ENCODE data around the gene CIITA.

DNA sequence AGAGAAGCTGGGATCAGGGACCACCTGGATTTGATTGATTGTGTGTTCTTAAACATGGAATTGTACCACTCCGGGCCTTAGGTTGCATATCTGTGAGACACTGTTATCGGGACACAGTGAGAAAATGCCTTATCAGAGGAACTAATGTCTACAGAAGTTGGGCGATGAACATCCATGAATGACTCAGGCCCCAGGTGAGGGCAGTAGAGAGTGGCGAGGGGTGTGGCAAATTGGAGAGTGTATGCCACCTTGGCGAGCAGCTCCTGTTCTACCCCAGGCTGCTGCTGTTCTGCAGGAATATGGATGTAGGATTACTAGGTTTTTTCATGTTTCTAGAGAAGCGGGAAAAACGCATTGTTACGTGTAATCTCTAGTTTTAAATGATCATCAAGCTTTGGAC lies 106.2 kb downstream of the CIITA start:
- TF ChIP-seq, protein P1, sequence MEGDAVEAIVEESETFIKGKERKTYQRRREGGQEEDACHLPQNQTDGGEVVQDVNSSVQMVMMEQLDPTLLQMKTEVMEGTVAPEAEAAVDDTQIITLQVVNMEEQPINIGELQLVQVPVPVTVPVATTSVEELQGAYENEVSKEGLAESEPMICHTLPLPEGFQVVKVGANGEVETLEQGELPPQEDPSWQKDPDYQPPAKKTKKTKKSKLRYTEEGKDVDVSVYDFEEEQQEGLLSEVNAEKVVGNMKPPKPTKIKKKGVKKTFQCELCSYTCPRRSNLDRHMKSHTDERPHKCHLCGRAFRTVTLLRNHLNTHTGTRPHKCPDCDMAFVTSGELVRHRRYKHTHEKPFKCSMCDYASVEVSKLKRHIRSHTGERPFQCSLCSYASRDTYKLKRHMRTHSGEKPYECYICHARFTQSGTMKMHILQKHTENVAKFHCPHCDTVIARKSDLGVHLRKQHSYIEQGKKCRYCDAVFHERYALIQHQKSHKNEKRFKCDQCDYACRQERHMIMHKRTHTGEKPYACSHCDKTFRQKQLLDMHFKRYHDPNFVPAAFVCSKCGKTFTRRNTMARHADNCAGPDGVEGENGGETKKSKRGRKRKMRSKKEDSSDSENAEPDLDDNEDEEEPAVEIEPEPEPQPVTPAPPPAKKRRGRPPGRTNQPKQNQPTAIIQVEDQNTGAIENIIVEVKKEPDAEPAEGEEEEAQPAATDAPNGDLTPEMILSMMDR (IDR thresholded peaks at IDR 0.05) = no peak
- TF ChIP-seq POLR2AphosphoS5 (IDR thresholded peaks at IDR 0.05) = no peak

Data from stomach (tissue), 4 donors.